BE2C (cell line): ENCODE data around the gene NUMB.

Source experiments
- DNase-seq: peaks from one replicate; pipeline ENCODE4 v3.0.0-alpha.2; 2020
- H3K27me3 ChIP-seq: fragments of 250-450 bp; sonication (Bioruptor Pico); 2 replicates; pipeline ENCODE4 v1.5.1; 2020; ENCODE audit warnings: mild to moderate bottlenecking
- H3K36me3 ChIP-seq: fragments of 250-450 bp; sonication (Bioruptor Pico); 2 replicates; pipeline ENCODE4 v1.5.1; 2020; ENCODE audit warnings: mild to moderate bottlenecking
- H3K4me1 ChIP-seq: fragments of 250-450 bp; sonication (Bioruptor Pico); 2 replicates; pipeline ENCODE4 v1.5.1; 2020
- H3K4me3 ChIP-seq: 2 replicates; pipeline ENCODE4 v1.5.1; 2011; ENCODE audit warnings: low read depth, low read length
- H3K9me3 ChIP-seq: fragments of 250-450 bp; sonication (Bioruptor Pico); 2 replicates; pipeline ENCODE4 v1.5.1; 2020
- TF ChIP-seq, protein P1 (sequence below): IDR thresholded peaks from 2 replicates; pipeline ENCODE4 v1.5.1; 2012; ENCODE audit warnings: mild to moderate bottlenecking, low read depth, low read length

Gene NUMB

GRCh38 chr14:73376585-73376984 is 81.8 kb downstream of the NUMB start:
- Histone ChIP-seq H3K4me3 (no peak overlapping the region), H3K27me3 (no peaks in the 10 kb centered on the region), H3K36me3 (peaks cover 5% of the 10 kb centered on the region; the same call in 1 of the 2 replicates), H3K4me1 (no peaks in the 10 kb centered on the region; the same call in 1 of the 2 replicates), H3K9me3 (no peaks in the 10 kb centered on the region)
- TF ChIP-seq, protein P1, sequence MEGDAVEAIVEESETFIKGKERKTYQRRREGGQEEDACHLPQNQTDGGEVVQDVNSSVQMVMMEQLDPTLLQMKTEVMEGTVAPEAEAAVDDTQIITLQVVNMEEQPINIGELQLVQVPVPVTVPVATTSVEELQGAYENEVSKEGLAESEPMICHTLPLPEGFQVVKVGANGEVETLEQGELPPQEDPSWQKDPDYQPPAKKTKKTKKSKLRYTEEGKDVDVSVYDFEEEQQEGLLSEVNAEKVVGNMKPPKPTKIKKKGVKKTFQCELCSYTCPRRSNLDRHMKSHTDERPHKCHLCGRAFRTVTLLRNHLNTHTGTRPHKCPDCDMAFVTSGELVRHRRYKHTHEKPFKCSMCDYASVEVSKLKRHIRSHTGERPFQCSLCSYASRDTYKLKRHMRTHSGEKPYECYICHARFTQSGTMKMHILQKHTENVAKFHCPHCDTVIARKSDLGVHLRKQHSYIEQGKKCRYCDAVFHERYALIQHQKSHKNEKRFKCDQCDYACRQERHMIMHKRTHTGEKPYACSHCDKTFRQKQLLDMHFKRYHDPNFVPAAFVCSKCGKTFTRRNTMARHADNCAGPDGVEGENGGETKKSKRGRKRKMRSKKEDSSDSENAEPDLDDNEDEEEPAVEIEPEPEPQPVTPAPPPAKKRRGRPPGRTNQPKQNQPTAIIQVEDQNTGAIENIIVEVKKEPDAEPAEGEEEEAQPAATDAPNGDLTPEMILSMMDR: no peak
- DNase-seq: no peak

GRCh38 chr14:73375861-73376260 is 82.5 kb downstream of the NUMB start:
- no peak for DNase-seq
- Histone ChIP-seq H3K27me3 (no peaks in the 10 kb centered on the region), H3K9me3 (no peaks in the 10 kb centered on the region), H3K4me3 (no peak overlapping the region), H3K4me1 (no peaks in the 10 kb centered on the region; the same call in 1 of the 2 replicates), H3K36me3 (peaks cover 5% of the 10 kb centered on the region; the same call in 1 of the 2 replicates)
- TF ChIP-seq, protein P1: no peak

DNA sequence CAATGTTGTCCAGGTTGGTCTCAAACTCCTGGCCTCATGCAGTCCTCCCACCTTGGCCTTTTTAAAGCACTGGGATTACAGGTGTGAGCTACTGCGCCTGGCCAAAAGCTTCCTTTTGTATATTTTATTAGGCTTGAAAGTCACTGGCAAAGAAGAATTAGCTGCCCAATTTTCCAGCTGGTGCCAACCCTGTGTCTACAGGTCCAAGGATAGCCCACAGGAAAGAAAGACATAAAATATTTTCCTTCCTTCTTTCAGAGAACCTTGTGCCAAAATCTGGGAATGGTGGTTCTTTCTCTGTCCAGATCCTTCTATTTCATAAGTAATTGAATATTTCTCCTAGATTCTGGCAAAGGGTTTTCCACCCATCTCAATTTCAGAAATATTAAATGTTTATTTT is 84.1 kb downstream of the NUMB start:
- TF ChIP-seq, protein P1: no peak
- H3K27me3 ChIP-seq: no peaks in the 10 kb centered on the region
- no peak for DNase-seq
- H3K4me3 ChIP-seq: no peak overlapping the region
- H3K36me3 ChIP-seq: no peaks in the 10 kb centered on the region
- H3K4me1 ChIP-seq: no peaks in the 10 kb centered on the region; the same call in 1 of the 2 replicates
- no peaks in the 10 kb centered on the region for H3K9me3 ChIP-seq

DNA sequence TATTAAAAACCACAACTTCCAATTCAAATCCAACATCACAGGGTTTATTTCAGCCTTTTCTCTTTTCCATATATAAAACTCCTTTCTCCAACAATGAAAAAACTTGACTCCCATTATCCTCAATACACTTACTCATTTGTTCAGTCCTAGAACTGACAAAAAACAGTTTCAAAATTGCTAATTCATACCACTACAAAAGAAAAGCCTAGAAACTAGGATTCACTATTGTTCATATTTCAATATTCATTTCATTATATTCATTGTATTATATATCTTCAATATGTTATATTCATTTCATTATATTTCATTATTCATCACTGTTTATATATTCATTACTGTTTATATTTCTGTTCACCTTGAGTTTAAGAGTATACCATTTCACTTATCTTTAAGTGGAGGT is 85.8 kb downstream of the NUMB start:
- H3K36me3 ChIP-seq: no peaks in the 10 kb centered on the region
- no peak overlapping the region for H3K4me3 ChIP-seq
- H3K27me3 ChIP-seq: no peaks in the 10 kb centered on the region
- H3K9me3 ChIP-seq: no peaks in the 10 kb centered on the region
- no peak for DNase-seq
- TF ChIP-seq, protein P1: no peak
- no peaks in the 10 kb centered on the region; the same call in 1 of the 2 replicates for H3K4me1 ChIP-seq

DNA sequence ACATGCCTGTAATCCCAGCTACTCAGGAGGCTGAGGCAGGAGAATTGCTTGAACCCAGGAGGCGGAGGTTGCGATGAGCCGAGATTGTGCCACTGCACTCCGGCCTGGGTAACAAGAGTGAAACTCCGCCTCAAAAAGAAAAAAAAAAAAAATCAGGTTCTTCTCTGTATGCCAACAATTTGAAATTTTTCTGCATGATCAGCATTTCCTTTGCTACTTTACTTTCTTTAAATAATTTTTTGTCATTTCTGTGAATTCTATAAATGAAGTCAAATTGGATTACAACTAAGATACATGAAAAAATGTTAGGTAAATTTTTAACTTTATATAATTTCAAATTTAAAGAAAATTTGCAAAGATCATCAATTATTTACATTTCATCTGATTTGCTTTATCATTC is 87.8 kb downstream of the NUMB start:
- no peaks in the 10 kb centered on the region for H3K27me3 ChIP-seq
- DNase-seq: no peak
- no peak overlapping the region for H3K4me3 ChIP-seq
- TF ChIP-seq, protein P1: no peak
- no peaks in the 10 kb centered on the region; the same call in 1 of the 2 replicates for H3K4me1 ChIP-seq
- H3K9me3 ChIP-seq: no peaks in the 10 kb centered on the region
- H3K36me3 ChIP-seq: no peaks in the 10 kb centered on the region; the same call in 1 of the 2 replicates

- DNase-seq: no peak
- H3K9me3 ChIP-seq: no peaks in the 10 kb centered on the region
- TF ChIP-seq, protein P1: no peak
- no peaks in the 10 kb centered on the region; the same call in 1 of the 2 replicates for H3K4me1 ChIP-seq
- H3K27me3 ChIP-seq: no peaks in the 10 kb centered on the region
- peaks cover 4% of the 10 kb centered on the region; the same call in 1 of the 2 replicates for H3K36me3 ChIP-seq
- H3K4me3 ChIP-seq: no peak overlapping the region
Observed at GRCh38 chr14:73369428-73369827, 88.9 kb downstream of the NUMB start.
